Hepatocyte (in vitro differentiated cells): ENCODE results near the gene ZNF319. TPM values are rescaled to one million over a fixed set of nuclear protein-coding genes. Genes with fewer than 3 reads are reported as not detected.

Source experiments
- DNase-seq: peaks from one replicate; pipeline ENCODE4 v3.0.0-alpha.2; 2016; ENCODE audit warnings: low spot score
- H2AFZ ChIP-seq: fragments of 200-600 bp; sonication (generic); 2 replicates; pipeline ENCODE4 v1.6.0; 2016; ENCODE audit warnings: antibody characterized with exemption, mild to moderate bottlenecking
- H3K27ac ChIP-seq: fragments of 200-600 bp; sonication (generic); 2 replicates; pipeline ENCODE4 v1.5.1; 2016; ENCODE audit warnings: mild to moderate bottlenecking
- H3K27me3 ChIP-seq: fragments of 200-600 bp; sonication (generic); 2 replicates; pipeline ENCODE4 v1.6.1; 2016
- H3K36me3 ChIP-seq: fragments of 200-600 bp; sonication (generic); replicated peaks from 2 replicates; pipeline ENCODE4 v1.5.1; 2016; ENCODE audit warnings: low read depth; ENCODE audit not compliant: insufficient read depth
- H3K4me1 ChIP-seq: fragments of 200-600 bp; sonication (generic); 2 replicates; pipeline ENCODE4 v1.5.1; 2016; ENCODE audit warnings: mild to moderate bottlenecking, moderate library complexity; ENCODE audit not compliant: insufficient read depth
- H3K4me2 ChIP-seq: fragments of 200-600 bp; sonication (generic); 2 replicates; pipeline ENCODE4 v1.6.0; 2016
- H3K4me3 ChIP-seq: fragments of 200-600 bp; sonication (generic); 2 replicates; pipeline ENCODE4 v1.5.1; 2016; ENCODE audit warnings: mild to moderate bottlenecking
- H3K79me2 ChIP-seq: fragments of 200-600 bp; sonication (generic); 2 replicates; pipeline ENCODE4 v1.6.0; 2017; ENCODE audit warnings: mild to moderate bottlenecking
- H3K9me2 ChIP-seq: fragments of 200-600 bp; sonication (generic); replicated peaks from 2 replicates; pipeline ENCODE4 v1.6.0; 2017; ENCODE audit warnings: mild to moderate bottlenecking; ENCODE audit not compliant: insufficient read depth
- H3K9me3 ChIP-seq: fragments of 200-600 bp; sonication (generic); 2 replicates; pipeline ENCODE4 v1.5.1; 2016; ENCODE audit warnings: low read depth, mild to moderate bottlenecking
- H4K20me1 ChIP-seq: fragments of 200-600 bp; sonication (generic); 2 replicates; pipeline ENCODE4 v1.6.0; 2016; ENCODE audit warnings: mild to moderate bottlenecking; ENCODE audit not compliant: insufficient read depth, poor library complexity, severe bottlenecking
- CTCF ChIP-seq: fragments of 200-600 bp; sonication (generic); IDR thresholded peaks from 2 replicates; pipeline ENCODE4 v1.5.1; 2016; ENCODE audit warnings: antibody characterized with exemption, mild to moderate bottlenecking; ENCODE audit not compliant: poor library complexity
- EZH2 ChIP-seq: fragments of 200-600 bp; sonication (generic); IDR thresholded peaks from 2 replicates; pipeline ENCODE4 v1.6.1; 2016; ENCODE audit warnings: antibody characterized with exemption, mild to moderate bottlenecking, borderline replicate concordance
- EZH2phosphoT487 ChIP-seq: fragments of 200-600 bp; sonication (generic); IDR thresholded peaks from one replicate; pipeline ENCODE4 v1.6.1; 2018; ENCODE audit warnings: antibody characterized with exemption, mild to moderate bottlenecking, low read depth, moderate library complexity; ENCODE audit not compliant: unreplicated experiment, severe bottlenecking
- WGBS: methylation state at CpG from one replicate; pipeline ENCODE4 v1.1.6; 2016; ENCODE audit warnings: low lambda C conversion rate; ENCODE audit errors: missing lambda C conversion rate; 5-methylcytosine and 5-hydroxymethylcytosine counted together
- polyA plus RNA-seq: library from polyadenylated mRNA; unstranded; fragments of >200 nt; fragmentation: Nextera tagmentation; extraction: Ambion mirVana; gene quantifications from 2 replicates; pipeline ENCODE4 v1.2.1, GENCODE V29; 2016
- total RNA-seq: library from RNA; depleted of rRNA; stranded (reverse); fragments of >200 nt; gene quantifications from 2 replicates; pipeline ENCODE4 v1.2.3, GENCODE V29; 2014

ZNF319 gene
- total and polyA plus RNA-seq, 2 experiments from 2014 or later = 5.3 to 8.3 TPM

GRCh38 chr16:57960310-57960709 lies 40.2 kb downstream of the ZNF319 start:
- Histone ChIP-seq H2AFZ (no peak overlapping the region), H3K27me3 (no peaks in the 10 kb centered on the region), H3K79me2 (no peaks in the 10 kb centered on the region), H3K9me3 (no peaks in the 10 kb centered on the region), H3K27ac (no peak overlapping the region), H3K9me2 (no peaks in the 10 kb centered on the region), H3K4me2 (no peak overlapping the region), H4K20me1 (no peaks in the 10 kb centered on the region), H3K36me3 (no peaks in the 10 kb centered on the region), H3K4me1 (no peaks in the 10 kb centered on the region), H3K4me3 (no peak overlapping the region)
- 92% methylated on average over 8 of the region's 10 CpGs for WGBS
- TF ChIP-seq EZH2 = no peak
- DNase-seq = no peak

- Histone ChIP-seq H3K4me1 (no peaks in the 10 kb centered on the region), H3K27ac (no peak overlapping the region), H3K27me3 (no peaks in the 10 kb centered on the region), H3K4me3 (no peak overlapping the region), H3K9me2 (no peaks in the 10 kb centered on the region), H3K4me2 (no peak overlapping the region), H3K36me3 (no peaks in the 10 kb centered on the region), H3K79me2 (no peaks in the 10 kb centered on the region), H2AFZ (no peak overlapping the region), H3K9me3 (no peaks in the 10 kb centered on the region), H4K20me1 (no peaks in the 10 kb centered on the region)
- DNase-seq = no peak
- no peak for TF ChIP-seq EZH2phosphoT487
- TF ChIP-seq CTCF = no peak
- 90% methylated on average over 11 of the region's 11 CpGs for WGBS
Observed at GRCh38 chr16:57959804-57960203, 40.7 kb downstream of the ZNF319 start.

- TF ChIP-seq EZH2 (no peak), CTCF (no peak), EZH2phosphoT487 (no peak)
- Histone ChIP-seq H3K9me2 (no peaks in the 10 kb centered on the region), H3K9me3 (no peaks in the 10 kb centered on the region), H3K27ac (no peak overlapping the region), H3K79me2 (no peaks in the 10 kb centered on the region), H3K36me3 (no peaks in the 10 kb centered on the region), H3K4me1 (no peaks in the 10 kb centered on the region), H3K4me3 (no peak overlapping the region), H2AFZ (no peak overlapping the region), H3K4me2 (no peak overlapping the region), H4K20me1 (no peaks in the 10 kb centered on the region), H3K27me3 (no peaks in the 10 kb centered on the region)
- no peak for DNase-seq
- 81% methylated on average over 8 of the region's 8 CpGs for WGBS
Observed at GRCh38 chr16:57959121-57959520, 41.4 kb downstream of the ZNF319 start.

- Histone ChIP-seq H3K79me2 (no peaks in the 10 kb centered on the region), H3K27me3 (no peaks in the 10 kb centered on the region), H3K4me1 (no peaks in the 10 kb centered on the region), H3K9me2 (no peaks in the 10 kb centered on the region), H3K4me3 (no peak overlapping the region), H3K36me3 (no peaks in the 10 kb centered on the region), H3K9me3 (no peaks in the 10 kb centered on the region), H4K20me1 (no peaks in the 10 kb centered on the region), H2AFZ (no peak overlapping the region), H3K27ac (no peak overlapping the region), H3K4me2 (no peak overlapping the region)
- no peak for DNase-seq
- WGBS = 47% methylated on average over 2 of the region's 6 CpGs
- TF ChIP-seq CTCF (no peak), EZH2 (no peak), EZH2phosphoT487 (no peak)
Observed at GRCh38 chr16:57958544-57958943, 41.9 kb downstream of the ZNF319 start.
